Endothelial cell of umbilical vein (primary cell): ENCODE results near the gene DTX3. TPM values are rescaled to one million over a fixed set of nuclear protein-coding genes. Genes with fewer than 3 reads are reported as not detected.

ENCODE experiments used
- BruUV-seq: library from RNA; stranded (reverse); fragments of 400-500 nt; replicated peaks from 2 replicates; lab custom pipeline; 2021; lab: Mats Ljungman, UMichigan
- CTCF ChIA-PET: fragments of 300-600, 350-600 bp; sonication (Branson Sonifier 250); formaldehyde crosslinking; loops from one replicate; lab custom pipeline; 2021; ENCODE audit warnings: antibody characterized with exemption, inconsistent platforms; lab: Charles Lee
- POLR2A ChIA-PET: fragments of 300-600, 350-600 bp; sonication (Branson Sonifier 250); formaldehyde crosslinking; loops from one replicate; lab custom pipeline; 2021; ENCODE audit warnings: antibody characterized with exemption, inconsistent platforms; lab: Charles Lee
- DNase-seq: peaks from one replicate; pipeline ENCODE4 v3.0.0-alpha.2; 2011; ENCODE audit warnings: low read depth, low spot score
- FAIRE-seq: peaks from 2 replicates; lab custom pipeline; 2011; peaks lifted over from hg19 to GRCh38; lab: Jason Lieb, UNC
- H2AFZ ChIP-seq: 2 replicates; pipeline ENCODE4 v1.6.0; 2012; ENCODE audit warnings: low read depth, low read length, control low read depth, inconsistent platforms
- H3K27ac ChIP-seq: 2 replicates; pipeline ENCODE4 v1.5.1; 2011; ENCODE audit warnings: low read depth, mild to moderate bottlenecking, control low read depth, low read length, moderate library complexity; ENCODE audit not compliant: insufficient read depth
- H3K27me3 ChIP-seq, 2 experiments: 2 replicates each; pipeline versions ENCODE4 v1.6.0 to v1.6.1; 2011; ENCODE audit warnings: low read length in 2 of 2, mixed read lengths in 1 of 2; ENCODE audit not compliant: control insufficient read depth in 2 of 2, insufficient read depth in 2 of 2
- H3K36me3 ChIP-seq, 2 experiments: 2 replicates in 1 of 2; 3 replicates in 1 of 2; pipeline ENCODE4 v1.5.1; 2011; ENCODE audit warnings: low read length in 2 of 2, mild to moderate bottlenecking in 1 of 2, moderate library complexity in 1 of 2; ENCODE audit not compliant: control insufficient read depth in 2 of 2, insufficient read depth in 2 of 2; ENCODE audit errors: extremely low read depth in 1 of 2
- H3K4me1 ChIP-seq: 3 replicates; pipeline ENCODE4 v1.5.1; 2011; ENCODE audit warnings: mild to moderate bottlenecking, low read length; ENCODE audit not compliant: control insufficient read depth, insufficient read depth; ENCODE audit errors: extremely low read depth
- H3K4me2 ChIP-seq: 2 replicates; pipeline ENCODE4 v1.6.1; 2011; ENCODE audit warnings: low read length, control low read depth, mixed read lengths; ENCODE audit not compliant: insufficient read depth
- H3K4me3 ChIP-seq, 3 experiments: fragments of 200-600 bp in 1 of 3; sonication (generic), shearing (Covaris generic) in 1 of 3; replicated peaks in 1 of 3; 2 replicates each; pipeline ENCODE4 v1.5.1; 2011 to 2016; ENCODE audit warnings: control low read depth in 3 of 3, low read length in 3 of 3, mild to moderate bottlenecking in 2 of 3, inconsistent platforms in 1 of 3, low read depth in 1 of 3, moderate library complexity in 1 of 3; ENCODE audit not compliant: insufficient read depth in 1 of 3
- H3K79me2 ChIP-seq: 2 replicates; pipeline ENCODE4 v1.6.0; 2012; ENCODE audit warnings: low read length, inconsistent platforms; ENCODE audit not compliant: control insufficient read depth, insufficient read depth
- H3K9ac ChIP-seq: replicated peaks from 2 replicates; pipeline ENCODE3; 2011; ENCODE audit warnings: low read length, control low read depth; ENCODE audit not compliant: insufficient read depth; ENCODE audit errors: extremely low read depth
- H3K9me1 ChIP-seq: replicated peaks from 3 replicates; pipeline ENCODE4 v1.6.0; 2011; ENCODE audit warnings: mild to moderate bottlenecking, low read length; ENCODE audit not compliant: control insufficient read depth, insufficient read depth; ENCODE audit errors: extremely low read depth
- H3K9me3 ChIP-seq: replicated peaks from 2 replicates; pipeline ENCODE4 v1.5.1; 2012; ENCODE audit warnings: low read length, inconsistent platforms; ENCODE audit not compliant: control insufficient read depth, insufficient read depth
- H4K20me1 ChIP-seq: replicated peaks from 2 replicates; pipeline ENCODE3; 2011; ENCODE audit warnings: mild to moderate bottlenecking, low read length; ENCODE audit not compliant: control insufficient read depth, insufficient read depth; ENCODE audit errors: extremely low read depth
- EZH2 ChIP-seq: IDR thresholded peaks from 2 replicates; pipeline ENCODE4 v1.6.1; 2012; ENCODE audit warnings: borderline replicate concordance, low read depth, mild to moderate bottlenecking, moderate library complexity, low read length, inconsistent platforms; ENCODE audit not compliant: severe bottlenecking
- FOS ChIP-seq: IDR thresholded peaks from 2 replicates; pipeline ENCODE4 v1.6.1; 2011; ENCODE audit warnings: mild to moderate bottlenecking, low read length, moderate library complexity, borderline replicate concordance; ENCODE audit not compliant: insufficient read depth
- GATA2 ChIP-seq: IDR thresholded peaks from 2 replicates; pipeline ENCODE4 v1.7.0; 2011; ENCODE audit warnings: low read depth, mild to moderate bottlenecking, moderate library complexity, mixed read lengths, low read length; ENCODE audit not compliant: insufficient read length, insufficient read depth
- JUN ChIP-seq: IDR thresholded peaks from 2 replicates; pipeline ENCODE4 v1.6.1; 2011; ENCODE audit warnings: borderline replicate concordance, low read depth; ENCODE audit not compliant: insufficient read length, insufficient read depth
- MYC ChIP-seq: IDR thresholded peaks from one replicate; pipeline ENCODE4 v1.6.1; 2011; ENCODE audit warnings: mild to moderate bottlenecking, low read depth, low read length
- POLR2A ChIP-seq: IDR thresholded peaks from 2 replicates; pipeline ENCODE4 v1.6.1; 2012; ENCODE audit warnings: low read depth, mild to moderate bottlenecking, control low read depth, low read length
- POLR2AphosphoS5 ChIP-seq: IDR thresholded peaks from 2 replicates; pipeline ENCODE4 v1.6.1; 2012; ENCODE audit warnings: low read depth, mild to moderate bottlenecking, control low read depth, low read length, moderate library complexity; ENCODE audit not compliant: insufficient read depth
- dilution Hi-C: fragments of 300-500 bp; cut with MboI; formaldehyde crosslinking; loops from one replicate; pipeline ENCODE4 v1.15.0; 2019; ENCODE audit warnings: low sequenced_read_pairs; ENCODE audit not compliant: extremely low pct_ligation_motif_present
- intact Hi-C: fragments of 100-400 bp; cut with micrococcal nuclease; formaldehyde crosslinking; loops from one replicate; pipeline ENCODE4 v1.10.0; 2022
- polyA plus RNA-seq, 4 experiments: library from polyadenylated mRNA; depleted of rRNA in 3 of 4; stranded (reverse) in 3 of 4; unstranded in 1 of 4; fragments of >200 nt; gene quantifications; 2 replicates each; pipeline versions ENCODE4 v1.2.1 to v1.2.3, GENCODE V29; 2011 to 2012; ENCODE audit warnings: missing spikeins in 1 of 4
- total RNA-seq: library from RNA; stranded (reverse); gene quantifications from 2 replicates; pipeline ENCODE4 v1.2.3, GENCODE V29; 2021
- TF ChIP-seq, protein P1 (sequence below), 2 donors: IDR thresholded peaks; 1 replicate in 1 of 2; 2 replicates in 1 of 2; pipeline ENCODE4 v1.5.1; 2011; ENCODE audit warnings: low read length in 2 of 2, mild to moderate bottlenecking in 2 of 2, moderate library complexity in 2 of 2, control low read depth in 1 of 2, inconsistent platforms in 1 of 2, low read depth in 1 of 2; ENCODE audit not compliant: insufficient read depth in 1 of 2; ENCODE audit errors: extremely low read depth in 1 of 2
- TF ChIP-seq, protein P2 (sequence below): IDR thresholded peaks from 2 replicates; pipeline ENCODE4 v1.6.1; 2011; ENCODE audit not compliant: insufficient read depth, insufficient read length

DTX3 gene
- total and polyA plus RNA-seq, 2 donors (not counting 3 experiments of a cell fraction or from before 2014, with no cell fraction given): 34.5 to 51.4 TPM

DNA sequence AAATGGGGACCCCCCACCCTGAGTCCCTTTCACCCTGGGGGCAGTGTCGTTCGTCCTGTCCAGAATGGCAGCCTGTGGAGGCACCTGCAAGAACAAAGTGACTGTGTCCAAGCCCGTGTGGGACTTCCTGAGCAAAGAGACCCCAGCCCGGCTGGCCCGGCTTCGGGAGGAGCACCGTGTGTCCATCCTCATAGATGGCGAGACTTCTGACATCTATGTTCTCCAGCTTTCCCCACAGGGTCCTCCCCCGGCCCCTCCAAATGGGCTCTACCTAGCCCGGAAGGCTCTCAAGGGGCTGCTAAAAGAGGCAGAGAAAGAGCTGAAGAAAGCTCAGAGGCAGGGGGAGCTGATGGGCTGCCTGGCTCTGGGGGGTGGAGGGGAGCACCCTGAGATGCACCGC, 2.2 kb downstream of the DTX3 start:
- no peak for DNase-seq
- Histone ChIP-seq H3K27me3 (peaks cover under 1 to 6% of the 10 kb centered on the region in 2 experiments), H3K9me3 (no peaks in the 10 kb centered on the region), H3K79me2 (no peaks in the 10 kb centered on the region), H2AFZ (no peak overlapping the region), H3K9me1 (no peaks in the 10 kb centered on the region), H3K36me3 (peaks cover 0 to 1% of the 10 kb centered on the region in 2 experiments), H3K4me2 (no peak overlapping the region), H3K4me3 (no peak overlapping the region), H3K9ac (no peak overlapping the region), H4K20me1 (no peaks in the 10 kb centered on the region), H3K4me1 (peaks cover 9% of the 10 kb centered on the region), H3K27ac (no peak overlapping the region)
- no TSS peak for BruUV-seq
- intact Hi-C loops (no loop called here), dilution Hi-C loops (no loop called here)
- ChIA-PET CTCF (interaction anchor here (1.5 to 6.8 kb wide), 3 partner anchors 14 to 24 kb away, joined by 4 to 44 read pairs (median 8); no protein-coding TSS in a partner anchor), POLR2A (interaction anchor here (0.5 kb wide), 1 partner anchor 22 kb away, joined by 4 read pairs; no protein-coding TSS in a partner anchor)
- no peak for FAIRE-seq
- TF ChIP-seq POLR2AphosphoS5 (no peak), MYC (no peak), FOS (no peak), POLR2A (no peak), JUN (no peak), GATA2 (no peak), EZH2 (no peak)
- TF ChIP-seq, protein P1, sequence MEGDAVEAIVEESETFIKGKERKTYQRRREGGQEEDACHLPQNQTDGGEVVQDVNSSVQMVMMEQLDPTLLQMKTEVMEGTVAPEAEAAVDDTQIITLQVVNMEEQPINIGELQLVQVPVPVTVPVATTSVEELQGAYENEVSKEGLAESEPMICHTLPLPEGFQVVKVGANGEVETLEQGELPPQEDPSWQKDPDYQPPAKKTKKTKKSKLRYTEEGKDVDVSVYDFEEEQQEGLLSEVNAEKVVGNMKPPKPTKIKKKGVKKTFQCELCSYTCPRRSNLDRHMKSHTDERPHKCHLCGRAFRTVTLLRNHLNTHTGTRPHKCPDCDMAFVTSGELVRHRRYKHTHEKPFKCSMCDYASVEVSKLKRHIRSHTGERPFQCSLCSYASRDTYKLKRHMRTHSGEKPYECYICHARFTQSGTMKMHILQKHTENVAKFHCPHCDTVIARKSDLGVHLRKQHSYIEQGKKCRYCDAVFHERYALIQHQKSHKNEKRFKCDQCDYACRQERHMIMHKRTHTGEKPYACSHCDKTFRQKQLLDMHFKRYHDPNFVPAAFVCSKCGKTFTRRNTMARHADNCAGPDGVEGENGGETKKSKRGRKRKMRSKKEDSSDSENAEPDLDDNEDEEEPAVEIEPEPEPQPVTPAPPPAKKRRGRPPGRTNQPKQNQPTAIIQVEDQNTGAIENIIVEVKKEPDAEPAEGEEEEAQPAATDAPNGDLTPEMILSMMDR (IDR thresholded peaks at IDR 0.05; ENCODE audit: extremely low read depth in 1 of 2, insufficient read depth in 1 of 2, low read depth in 1 of 2, low read length in 2 of 2): no peak
- TF ChIP-seq, protein P2, sequence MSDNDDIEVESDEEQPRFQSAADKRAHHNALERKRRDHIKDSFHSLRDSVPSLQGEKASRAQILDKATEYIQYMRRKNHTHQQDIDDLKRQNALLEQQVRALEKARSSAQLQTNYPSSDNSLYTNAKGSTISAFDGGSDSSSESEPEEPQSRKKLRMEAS: no peak
